HepG2 (cell line): ENCODE data around the gene ABHD4.

ENCODE experiments used
- MYC ChIP-seq: sonication (generic); formaldehyde crosslinking; IDR thresholded peaks from 2 replicates; pipeline ENCODE4 v1.9.0; 2021; ENCODE audit warnings: missing genetic modification reagents, borderline replicate concordance
- POLR2A ChIP-seq, 2 experiments: IDR thresholded peaks; 2 replicates each; pipeline ENCODE4 v1.6.1; 2011; ENCODE audit warnings: low read depth in 2 of 2, low read length in 2 of 2, mild to moderate bottlenecking in 1 of 2, moderate library complexity in 1 of 2; ENCODE audit not compliant: insufficient read depth in 1 of 2
- SP1 ChIP-seq, 2 experiments: fragments of 450-650 bp in 1 of 2; sonication (generic) in 1 of 2; formaldehyde crosslinking in 1 of 2; IDR thresholded peaks; 2 replicates each; pipeline versions ENCODE4 v1.4.0 to v1.6.1; 2016 to 2020; ENCODE audit warnings: missing genetic modification reagents in 1 of 2
- ZNF790 ChIP-seq: sonication (generic); formaldehyde crosslinking; IDR thresholded peaks from 2 replicates; pipeline ENCODE4 v1.8.0; 2022; ENCODE audit warnings: missing genetic modification reagents, mild to moderate bottlenecking, borderline replicate concordance
- ZNF850 ChIP-seq: sonication (generic); formaldehyde crosslinking; conservative IDR thresholded peaks from 2 replicates; pipeline ENCODE4 v1.9.0; 2021; ENCODE audit warnings: mild to moderate bottlenecking, missing genetic modification reagents
- ZSCAN30 ChIP-seq: sonication (generic); formaldehyde crosslinking; IDR thresholded peaks from 2 replicates; pipeline ENCODE4 v1.5.0; 2020; ENCODE audit warnings: mild to moderate bottlenecking, missing genetic modification reagents
- TF ChIP-seq, protein P1 (sequence below): sonication (generic); formaldehyde crosslinking; IDR thresholded peaks from 2 replicates; pipeline ENCODE4 v1.5.0; 2020; ENCODE audit warnings: mild to moderate bottlenecking, missing genetic modification reagents, moderate library complexity
- TF ChIP-seq, protein P2 (sequence below): sonication (generic); formaldehyde crosslinking; IDR thresholded peaks from 2 replicates; pipeline ENCODE4 v1.4.0; 2020; ENCODE audit warnings: mild to moderate bottlenecking, missing genetic modification reagents

DNA sequence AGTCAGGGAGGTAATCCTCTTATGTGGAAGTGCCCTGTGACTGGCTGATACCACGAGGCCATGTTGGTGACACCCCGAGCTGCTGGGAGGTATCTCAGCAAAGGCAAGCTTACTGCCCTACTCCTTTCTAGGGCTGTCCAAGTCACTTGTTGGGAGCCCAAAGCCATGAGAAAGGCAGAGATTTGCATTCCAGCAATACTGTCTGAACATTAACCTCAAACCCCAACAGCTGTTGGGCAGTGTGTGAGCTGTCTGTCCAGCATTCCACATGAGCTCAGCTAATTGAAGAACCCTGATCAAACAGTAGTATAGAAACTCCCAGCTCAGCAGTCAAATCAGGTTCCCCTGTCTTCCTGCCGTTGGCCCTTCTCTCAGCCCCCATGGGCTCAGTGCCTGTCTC is 9.2 kb downstream of the ABHD4 start:
- no peak for TF ChIP-seq POLR2A (IDR thresholded peaks at IDR 0.05; ENCODE audit: insufficient read depth in 1 of 2, low read depth in 2 of 2, low read length in 2 of 2)
- TF ChIP-seq ZNF790 (CRISPR knock-in tag): no peak
- TF ChIP-seq, protein P1, sequence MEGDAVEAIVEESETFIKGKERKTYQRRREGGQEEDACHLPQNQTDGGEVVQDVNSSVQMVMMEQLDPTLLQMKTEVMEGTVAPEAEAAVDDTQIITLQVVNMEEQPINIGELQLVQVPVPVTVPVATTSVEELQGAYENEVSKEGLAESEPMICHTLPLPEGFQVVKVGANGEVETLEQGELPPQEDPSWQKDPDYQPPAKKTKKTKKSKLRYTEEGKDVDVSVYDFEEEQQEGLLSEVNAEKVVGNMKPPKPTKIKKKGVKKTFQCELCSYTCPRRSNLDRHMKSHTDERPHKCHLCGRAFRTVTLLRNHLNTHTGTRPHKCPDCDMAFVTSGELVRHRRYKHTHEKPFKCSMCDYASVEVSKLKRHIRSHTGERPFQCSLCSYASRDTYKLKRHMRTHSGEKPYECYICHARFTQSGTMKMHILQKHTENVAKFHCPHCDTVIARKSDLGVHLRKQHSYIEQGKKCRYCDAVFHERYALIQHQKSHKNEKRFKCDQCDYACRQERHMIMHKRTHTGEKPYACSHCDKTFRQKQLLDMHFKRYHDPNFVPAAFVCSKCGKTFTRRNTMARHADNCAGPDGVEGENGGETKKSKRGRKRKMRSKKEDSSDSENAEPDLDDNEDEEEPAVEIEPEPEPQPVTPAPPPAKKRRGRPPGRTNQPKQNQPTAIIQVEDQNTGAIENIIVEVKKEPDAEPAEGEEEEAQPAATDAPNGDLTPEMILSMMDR: no peak
- no peak for TF ChIP-seq SP1 (IDR thresholded peaks at IDR 0.05)
- TF ChIP-seq SP1 (CRISPR knock-in tag; IDR thresholded peaks at IDR 0.05): no peak
- TF ChIP-seq, protein P2, sequence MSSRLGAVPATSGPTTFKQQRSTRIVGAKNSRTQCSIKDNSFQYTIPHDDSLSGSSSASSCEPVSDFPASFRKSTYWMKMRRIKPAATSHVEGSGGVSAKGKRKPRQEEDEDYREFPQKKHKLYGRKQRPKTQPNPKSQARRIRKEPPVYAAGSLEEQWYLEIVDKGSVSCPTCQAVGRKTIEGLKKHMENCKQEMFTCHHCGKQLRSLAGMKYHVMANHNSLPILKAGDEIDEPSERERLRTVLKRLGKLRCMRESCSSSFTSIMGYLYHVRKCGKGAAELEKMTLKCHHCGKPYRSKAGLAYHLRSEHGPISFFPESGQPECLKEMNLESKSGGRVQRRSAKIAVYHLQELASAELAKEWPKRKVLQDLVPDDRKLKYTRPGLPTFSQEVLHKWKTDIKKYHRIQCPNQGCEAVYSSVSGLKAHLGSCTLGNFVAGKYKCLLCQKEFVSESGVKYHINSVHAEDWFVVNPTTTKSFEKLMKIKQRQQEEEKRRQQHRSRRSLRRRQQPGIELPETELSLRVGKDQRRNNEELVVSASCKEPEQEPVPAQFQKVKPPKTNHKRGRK (CRISPR knock-in tag): no peak
- no peak for TF ChIP-seq ZNF850 (CRISPR knock-in tag)
- no peak for TF ChIP-seq MYC (CRISPR knock-in tag)
- no peak for TF ChIP-seq ZSCAN30 (CRISPR knock-in tag)
